HepG2 (cell line): ENCODE data around the gene SIT1. TPM values are rescaled to one million over a fixed set of nuclear protein-coding genes. Genes with fewer than 3 reads are reported as not detected.

Source experiments
- CREB1 ChIP-seq, 2 experiments: fragments of 450-650 bp in 1 of 2; IDR thresholded peaks; 2 replicates each; pipeline ENCODE4 v1.6.1; 2016 to 2017; ENCODE audit warnings: control low read depth in 1 of 2, mild to moderate bottlenecking in 1 of 2, missing compliant biosample characterization in 1 of 2, missing genetic modification characterization in 1 of 2
- DR1 ChIP-seq: sonication (generic); formaldehyde crosslinking; IDR thresholded peaks from 2 replicates; pipeline ENCODE4 v1.8.0; 2021; ENCODE audit warnings: mild to moderate bottlenecking, missing genetic modification reagents, inconsistent platforms
- FIP1L1 ChIP-seq: fragments of 200-400 bp; formaldehyde crosslinking; IDR thresholded peaks from 2 replicates; pipeline ENCODE4 v1.6.1; 2018; ENCODE audit warnings: low read depth, mild to moderate bottlenecking, low read length, moderate library complexity, borderline replicate concordance; ENCODE audit not compliant: insufficient read depth
- HDAC1 ChIP-seq: sonication (generic); formaldehyde crosslinking; IDR thresholded peaks from 2 replicates; pipeline ENCODE4 v1.5.1; 2020; ENCODE audit warnings: mild to moderate bottlenecking, missing genetic modification reagents
- KLF13 ChIP-seq: sonication (generic); formaldehyde crosslinking; IDR thresholded peaks from 2 replicates; pipeline ENCODE4 v1.4.0; 2020; ENCODE audit warnings: mild to moderate bottlenecking, missing genetic modification reagents
- RARA ChIP-seq: IDR thresholded peaks from 2 replicates; pipeline ENCODE4 v1.6.1; 2016; ENCODE audit warnings: missing genetic modification reagents, missing compliant biosample characterization
- RXRB ChIP-seq: IDR thresholded peaks from 2 replicates; pipeline ENCODE4 v1.6.1; 2016; ENCODE audit warnings: borderline replicate concordance, missing genetic modification reagents, missing compliant biosample characterization
- THAP11 ChIP-seq: IDR thresholded peaks from 2 replicates; pipeline ENCODE4 v1.6.1; 2016; ENCODE audit warnings: missing biosample characterization, missing genetic modification reagents
- YY1 ChIP-seq: IDR thresholded peaks from 2 replicates; pipeline ENCODE4 v1.6.1; 2011; ENCODE audit warnings: low read length, low read depth, moderate library complexity, mild to moderate bottlenecking; ENCODE audit not compliant: insufficient read depth, insufficient replicate concordance
- ZNF569 ChIP-seq: sonication (generic); formaldehyde crosslinking; IDR thresholded peaks from 2 replicates; pipeline ENCODE4 v1.5.0; 2020; ENCODE audit warnings: mild to moderate bottlenecking, missing genetic modification reagents, moderate library complexity, borderline replicate concordance
- ZNF703 ChIP-seq: sonication (generic); formaldehyde crosslinking; IDR thresholded peaks from 2 replicates; pipeline ENCODE4 v1.5.1; 2020; ENCODE audit warnings: missing genetic modification reagents, mild to moderate bottlenecking, moderate library complexity, borderline replicate concordance
- polyA plus RNA-seq, 8 experiments: library from polyadenylated mRNA; depleted of rRNA in 3 of 8; stranded (reverse) in 7 of 8; unstranded in 1 of 8; fragments of >200 nt; fragmentation: Illumina TruSeq in 4 of 8; extraction: Trizol in 4 of 8; gene quantifications; 2 replicates each; pipeline versions ENCODE4 v1.2.1 to v1.2.3, GENCODE V29; 2011 to 2016; ENCODE audit warnings: low read depth in 4 of 8, missing spikeins in 1 of 8, mixed read lengths in 1 of 8; ENCODE audit not compliant: insufficient read depth in 1 of 8
- total RNA-seq, 5 experiments: library from RNA; depleted of rRNA; stranded (reverse); fragments of >200 nt; fragmentation: Illumina TruSeq; extraction: Trizol; gene quantifications; 2 replicates each; pipeline ENCODE4 v1.2.3, GENCODE V29; 2016; ENCODE audit warnings: low read depth in 1 of 5
- TF ChIP-seq, protein P1 (sequence below): sonication (generic); formaldehyde crosslinking; IDR thresholded peaks from 2 replicates; pipeline ENCODE4 v1.5.0; 2020; ENCODE audit warnings: mild to moderate bottlenecking, missing genetic modification reagents, borderline replicate concordance
- TF ChIP-seq, protein P2 (sequence below): conservative IDR thresholded peaks from 2 replicates; pipeline ENCODE4 v1.6.1; 2018; ENCODE audit warnings: missing genetic modification reagents
- TF ChIP-seq, protein P3 (sequence below): sonication (generic); formaldehyde crosslinking; IDR thresholded peaks from 2 replicates; pipeline ENCODE4 v1.4.0; 2020; ENCODE audit warnings: mild to moderate bottlenecking, low read depth, missing genetic modification reagents
- TF ChIP-seq, protein P4 (sequence below): sonication (generic); formaldehyde crosslinking; IDR thresholded peaks from 2 replicates; pipeline ENCODE4 v1.4.0; 2020; ENCODE audit warnings: missing genetic modification reagents

Gene SIT1
- total and polyA plus RNA-seq, 2 of the 13 experiments (the other 11 are each of a cell fraction or from before 2014, with no cell fraction given) = 0.09 to 6.7 TPM

DNA sequence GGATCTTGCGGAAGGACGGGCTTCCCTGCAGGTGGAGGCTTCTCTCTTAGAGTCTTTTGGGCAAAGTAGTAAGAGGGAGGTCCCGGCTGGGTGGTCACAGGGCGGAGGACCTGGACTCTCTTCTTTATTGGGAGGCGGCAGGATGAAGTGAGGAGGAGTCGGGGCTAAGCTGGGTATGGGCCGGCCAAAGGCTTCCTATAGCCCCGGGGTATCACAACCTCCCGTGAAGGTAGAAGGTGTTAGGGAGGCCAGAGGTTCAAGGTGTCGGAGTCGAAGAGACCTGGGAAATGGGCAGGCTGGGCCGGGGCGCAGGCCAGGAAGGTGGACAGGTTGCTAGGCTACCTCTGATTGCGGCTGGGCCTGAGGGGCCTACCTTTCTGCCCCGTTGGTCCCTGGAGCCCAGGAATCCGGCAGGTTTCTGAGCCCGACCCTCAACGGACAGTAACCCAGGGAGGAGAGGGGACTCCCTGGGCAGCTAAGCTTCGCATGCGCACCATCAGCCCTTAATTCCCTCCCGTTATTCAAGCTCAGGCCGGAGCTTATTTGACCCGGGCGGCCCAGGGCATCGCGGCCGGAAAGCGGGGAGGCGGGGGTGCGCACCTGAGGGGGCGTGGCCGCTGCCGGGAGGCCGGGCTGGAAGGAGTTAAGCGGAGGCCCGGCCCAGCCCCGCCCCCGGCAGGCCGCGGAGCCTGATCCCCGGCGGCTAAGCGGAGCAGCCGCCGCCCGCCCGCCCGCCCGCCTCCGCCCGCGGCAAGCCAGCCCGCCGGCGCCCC, 46.0 kb downstream of the SIT1 start, which contains the start of gene TESK1 (continued):
- TF ChIP-seq, protein P1, sequence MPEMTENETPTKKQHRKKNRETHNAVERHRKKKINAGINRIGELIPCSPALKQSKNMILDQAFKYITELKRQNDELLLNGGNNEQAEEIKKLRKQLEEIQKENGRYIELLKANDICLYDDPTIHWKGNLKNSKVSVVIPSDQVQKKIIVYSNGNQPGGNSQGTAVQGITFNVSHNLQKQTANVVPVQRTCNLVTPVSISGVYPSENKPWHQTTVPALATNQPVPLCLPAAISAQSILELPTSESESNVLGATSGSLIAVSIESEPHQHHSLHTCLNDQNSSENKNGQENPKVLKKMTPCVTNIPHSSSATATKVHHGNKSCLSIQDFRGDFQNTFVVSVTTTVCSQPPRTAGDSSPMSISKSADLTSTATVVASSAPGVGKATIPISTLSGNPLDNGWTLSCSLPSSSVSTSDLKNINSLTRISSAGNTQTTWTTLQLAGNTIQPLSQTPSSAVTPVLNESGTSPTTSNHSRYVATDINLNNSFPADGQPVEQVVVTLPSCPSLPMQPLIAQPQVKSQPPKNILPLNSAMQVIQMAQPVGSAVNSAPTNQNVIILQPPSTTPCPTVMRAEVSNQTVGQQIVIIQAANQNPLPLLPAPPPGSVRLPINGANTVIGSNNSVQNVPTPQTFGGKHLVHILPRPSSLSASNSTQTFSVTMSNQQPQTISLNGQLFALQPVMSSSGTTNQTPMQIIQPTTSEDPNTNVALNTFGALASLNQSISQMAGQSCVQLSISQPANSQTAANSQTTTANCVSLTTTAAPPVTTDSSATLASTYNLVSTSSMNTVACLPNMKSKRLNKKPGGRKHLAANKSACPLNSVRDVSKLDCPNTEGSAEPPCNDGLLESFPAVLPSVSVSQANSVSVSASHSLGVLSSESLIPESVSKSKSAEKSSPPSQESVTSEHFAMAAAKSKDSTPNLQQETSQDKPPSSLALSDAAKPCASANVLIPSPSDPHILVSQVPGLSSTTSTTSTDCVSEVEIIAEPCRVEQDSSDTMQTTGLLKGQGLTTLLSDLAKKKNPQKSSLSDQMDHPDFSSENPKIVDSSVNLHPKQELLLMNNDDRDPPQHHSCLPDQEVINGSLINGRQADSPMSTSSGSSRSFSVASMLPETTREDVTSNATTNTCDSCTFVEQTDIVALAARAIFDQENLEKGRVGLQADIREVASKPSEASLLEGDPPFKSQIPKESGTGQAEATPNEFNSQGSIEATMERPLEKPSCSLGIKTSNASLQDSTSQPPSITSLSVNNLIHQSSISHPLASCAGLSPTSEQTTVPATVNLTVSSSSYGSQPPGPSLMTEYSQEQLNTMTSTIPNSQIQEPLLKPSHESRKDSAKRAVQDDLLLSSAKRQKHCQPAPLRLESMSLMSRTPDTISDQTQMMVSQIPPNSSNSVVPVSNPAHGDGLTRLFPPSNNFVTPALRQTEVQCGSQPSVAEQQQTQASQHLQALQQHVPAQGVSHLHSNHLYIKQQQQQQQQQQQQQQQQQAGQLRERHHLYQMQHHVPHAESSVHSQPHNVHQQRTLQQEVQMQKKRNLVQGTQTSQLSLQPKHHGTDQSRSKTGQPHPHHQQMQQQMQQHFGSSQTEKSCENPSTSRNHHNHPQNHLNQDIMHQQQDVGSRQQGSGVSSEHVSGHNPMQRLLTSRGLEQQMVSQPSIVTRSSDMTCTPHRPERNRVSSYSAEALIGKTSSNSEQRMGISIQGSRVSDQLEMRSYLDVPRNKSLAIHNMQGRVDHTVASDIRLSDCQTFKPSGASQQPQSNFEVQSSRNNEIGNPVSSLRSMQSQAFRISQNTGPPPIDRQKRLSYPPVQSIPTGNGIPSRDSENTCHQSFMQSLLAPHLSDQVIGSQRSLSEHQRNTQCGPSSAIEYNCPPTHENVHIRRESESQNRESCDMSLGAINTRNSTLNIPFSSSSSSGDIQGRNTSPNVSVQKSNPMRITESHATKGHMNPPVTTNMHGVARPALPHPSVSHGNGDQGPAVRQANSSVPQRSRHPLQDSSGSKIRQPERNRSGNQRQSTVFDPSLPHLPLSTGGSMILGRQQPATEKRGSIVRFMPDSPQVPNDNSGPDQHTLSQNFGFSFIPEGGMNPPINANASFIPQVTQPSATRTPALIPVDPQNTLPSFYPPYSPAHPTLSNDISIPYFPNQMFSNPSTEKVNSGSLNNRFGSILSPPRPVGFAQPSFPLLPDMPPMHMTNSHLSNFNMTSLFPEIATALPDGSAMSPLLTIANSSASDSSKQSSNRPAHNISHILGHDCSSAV (CRISPR knock-in tag) = peak; percentile 64; the same call in 1 of the 2 replicates
- peak; percentile 50 for TF ChIP-seq YY1
- TF ChIP-seq HDAC1 = no peak
- no peak for TF ChIP-seq ZNF569 (CRISPR knock-in tag)
- TF ChIP-seq RARA (CRISPR knock-in tag) = no peak
- TF ChIP-seq DR1 (CRISPR knock-in tag) = no peak
- 0 out of 2 replicates have a peak, but pooled peaks have one; percentile 22 for TF ChIP-seq RXRB (CRISPR knock-in tag)
- no peak for TF ChIP-seq FIP1L1
- TF ChIP-seq, protein P2, sequence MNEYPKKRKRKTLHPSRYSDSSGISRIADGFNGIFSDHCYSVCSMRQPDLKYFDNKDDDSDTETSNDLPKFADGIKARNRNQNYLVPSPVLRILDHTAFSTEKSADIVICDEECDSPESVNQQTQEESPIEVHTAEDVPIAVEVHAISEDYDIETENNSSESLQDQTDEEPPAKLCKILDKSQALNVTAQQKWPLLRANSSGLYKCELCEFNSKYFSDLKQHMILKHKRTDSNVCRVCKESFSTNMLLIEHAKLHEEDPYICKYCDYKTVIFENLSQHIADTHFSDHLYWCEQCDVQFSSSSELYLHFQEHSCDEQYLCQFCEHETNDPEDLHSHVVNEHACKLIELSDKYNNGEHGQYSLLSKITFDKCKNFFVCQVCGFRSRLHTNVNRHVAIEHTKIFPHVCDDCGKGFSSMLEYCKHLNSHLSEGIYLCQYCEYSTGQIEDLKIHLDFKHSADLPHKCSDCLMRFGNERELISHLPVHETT (CRISPR knock-in tag) = no peak; the same call in 1 of the 2 replicates
- no peak for TF ChIP-seq CREB1 (IDR thresholded peaks at IDR 0.05)
- no peak for TF ChIP-seq CREB1 (CRISPR knock-in tag; IDR thresholded peaks at IDR 0.05)
- TF ChIP-seq, protein P3, sequence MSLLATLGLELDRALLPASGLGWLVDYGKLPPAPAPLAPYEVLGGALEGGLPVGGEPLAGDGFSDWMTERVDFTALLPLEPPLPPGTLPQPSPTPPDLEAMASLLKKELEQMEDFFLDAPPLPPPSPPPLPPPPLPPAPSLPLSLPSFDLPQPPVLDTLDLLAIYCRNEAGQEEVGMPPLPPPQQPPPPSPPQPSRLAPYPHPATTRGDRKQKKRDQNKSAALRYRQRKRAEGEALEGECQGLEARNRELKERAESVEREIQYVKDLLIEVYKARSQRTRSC = no peak
- no peak for TF ChIP-seq KLF13 (CRISPR knock-in tag)
- peak; percentile 38; the same call in 1 of the 2 replicates for TF ChIP-seq THAP11
- no peak for TF ChIP-seq ZNF703 (CRISPR knock-in tag)
- TF ChIP-seq, protein P4, sequence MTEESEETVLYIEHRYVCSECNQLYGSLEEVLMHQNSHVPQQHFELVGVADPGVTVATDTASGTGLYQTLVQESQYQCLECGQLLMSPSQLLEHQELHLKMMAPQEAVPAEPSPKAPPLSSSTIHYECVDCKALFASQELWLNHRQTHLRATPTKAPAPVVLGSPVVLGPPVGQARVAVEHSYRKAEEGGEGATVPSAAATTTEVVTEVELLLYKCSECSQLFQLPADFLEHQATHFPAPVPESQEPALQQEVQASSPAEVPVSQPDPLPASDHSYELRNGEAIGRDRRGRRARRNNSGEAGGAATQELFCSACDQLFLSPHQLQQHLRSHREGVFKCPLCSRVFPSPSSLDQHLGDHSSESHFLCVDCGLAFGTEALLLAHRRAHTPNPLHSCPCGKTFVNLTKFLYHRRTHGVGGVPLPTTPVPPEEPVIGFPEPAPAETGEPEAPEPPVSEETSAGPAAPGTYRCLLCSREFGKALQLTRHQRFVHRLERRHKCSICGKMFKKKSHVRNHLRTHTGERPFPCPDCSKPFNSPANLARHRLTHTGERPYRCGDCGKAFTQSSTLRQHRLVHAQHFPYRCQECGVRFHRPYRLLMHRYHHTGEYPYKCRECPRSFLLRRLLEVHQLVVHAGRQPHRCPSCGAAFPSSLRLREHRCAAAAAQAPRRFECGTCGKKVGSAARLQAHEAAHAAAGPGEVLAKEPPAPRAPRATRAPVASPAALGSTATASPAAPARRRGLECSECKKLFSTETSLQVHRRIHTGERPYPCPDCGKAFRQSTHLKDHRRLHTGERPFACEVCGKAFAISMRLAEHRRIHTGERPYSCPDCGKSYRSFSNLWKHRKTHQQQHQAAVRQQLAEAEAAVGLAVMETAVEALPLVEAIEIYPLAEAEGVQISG = peak; percentile 47
